Endodermal cell (in vitro differentiated cells): ENCODE results near the gene TRAF3. TPM values are rescaled to one million over a fixed set of nuclear protein-coding genes. Genes with fewer than 3 reads are reported as not detected.

Source experiments
- DNase-seq: peaks from one replicate; pipeline ENCODE4 v3.0.0-alpha.2; 2017
- H3K27ac ChIP-seq: 2 replicates; pipeline ENCODE4 v1.5.1; 2013; ENCODE audit warnings: mild to moderate bottlenecking, low read depth, low read length, moderate library complexity
- H3K27me3 ChIP-seq: 2 replicates; pipeline ENCODE4 v1.6.1; 2013; ENCODE audit warnings: mild to moderate bottlenecking, low read length, moderate library complexity; ENCODE audit not compliant: insufficient read depth, control insufficient read depth, poor library complexity, severe bottlenecking
- H3K36me3 ChIP-seq: 2 replicates; pipeline ENCODE4 v1.7.0; 2013; ENCODE audit warnings: mild to moderate bottlenecking, low read length, moderate library complexity; ENCODE audit not compliant: control insufficient read depth, insufficient read depth
- H3K4me1 ChIP-seq: one replicate; pipeline ENCODE4 v1.7.0; 2013; ENCODE audit warnings: low read length; ENCODE audit not compliant: control insufficient read depth, insufficient read depth
- H3K4me3 ChIP-seq: 2 replicates; pipeline ENCODE4 v1.5.1; 2013; ENCODE audit warnings: mild to moderate bottlenecking, low read length, moderate library complexity
- H3K9ac ChIP-seq: 2 replicates; pipeline ENCODE4 v1.6.1; 2013; ENCODE audit warnings: mild to moderate bottlenecking, low read length, moderate library complexity; ENCODE audit not compliant: poor library complexity, severe bottlenecking; ENCODE audit errors: extremely low read depth
- H3K9me3 ChIP-seq: 2 replicates; pipeline ENCODE4 v1.6.1; 2013; ENCODE audit warnings: mild to moderate bottlenecking, low read length, moderate library complexity; ENCODE audit not compliant: control insufficient read depth
- H3K27ac Mint-ChIP-seq: 2 replicates; pipeline ENCODE4 v1.8.0; 2020; ENCODE audit warnings: mixed read lengths
- H3K27me3 Mint-ChIP-seq: 2 replicates; pipeline ENCODE4 v1.8.0; 2021; ENCODE audit warnings: mild to moderate bottlenecking, mixed read lengths; ENCODE audit not compliant: insufficient read depth
- H3K36me3 Mint-ChIP-seq: 2 replicates; pipeline ENCODE4 v1.8.0; 2020; ENCODE audit warnings: low read depth, mixed read lengths
- H3K4me1 Mint-ChIP-seq: 2 replicates; pipeline ENCODE4 v1.8.0; 2020; ENCODE audit warnings: mixed read lengths
- H3K4me3 Mint-ChIP-seq: 2 replicates; pipeline ENCODE4 v1.8.0; 2020; ENCODE audit warnings: mild to moderate bottlenecking, moderate library complexity, mixed read lengths
- H3K9me3 Mint-ChIP-seq: 2 replicates; pipeline ENCODE4 v1.8.0; 2020; ENCODE audit warnings: mild to moderate bottlenecking, mixed read lengths
- WGBS, 2 experiments: methylation state at CpG; one replicate each; pipeline versions ENCODE4 v1.1.5 to v1.1.7; 2013; ENCODE audit warnings: missing lambda C conversion rate in 2 of 2, mixed read lengths in 1 of 2; ENCODE audit not compliant: insufficient coverage in 1 of 2, insufficient read length in 1 of 2; 5-methylcytosine and 5-hydroxymethylcytosine counted together
- total RNA-seq, 2 donors: library from RNA; stranded (reverse); fragmentation: NEBNext Ultra II Directional in 1 of 2; extraction: Animal tissue kit (Norgen Biotek cat#: 25700) in 1 of 2; gene quantifications; 2 replicates in 1 of 2; 3 replicates in 1 of 2; pipeline ENCODE4 v1.2.1, GENCODE V29; 2021
- TF ChIP-seq, protein P1 (sequence below): fragments of 200-600 bp; sonication (generic); conservative IDR thresholded peaks from 2 replicates; pipeline ENCODE4 v1.5.0; 2021; ENCODE audit warnings: antibody characterized with exemption, mild to moderate bottlenecking

TRAF3 gene
- total RNA-seq, 2 donors from 2014 or later: 16.7 to 23.8 TPM

DNA sequence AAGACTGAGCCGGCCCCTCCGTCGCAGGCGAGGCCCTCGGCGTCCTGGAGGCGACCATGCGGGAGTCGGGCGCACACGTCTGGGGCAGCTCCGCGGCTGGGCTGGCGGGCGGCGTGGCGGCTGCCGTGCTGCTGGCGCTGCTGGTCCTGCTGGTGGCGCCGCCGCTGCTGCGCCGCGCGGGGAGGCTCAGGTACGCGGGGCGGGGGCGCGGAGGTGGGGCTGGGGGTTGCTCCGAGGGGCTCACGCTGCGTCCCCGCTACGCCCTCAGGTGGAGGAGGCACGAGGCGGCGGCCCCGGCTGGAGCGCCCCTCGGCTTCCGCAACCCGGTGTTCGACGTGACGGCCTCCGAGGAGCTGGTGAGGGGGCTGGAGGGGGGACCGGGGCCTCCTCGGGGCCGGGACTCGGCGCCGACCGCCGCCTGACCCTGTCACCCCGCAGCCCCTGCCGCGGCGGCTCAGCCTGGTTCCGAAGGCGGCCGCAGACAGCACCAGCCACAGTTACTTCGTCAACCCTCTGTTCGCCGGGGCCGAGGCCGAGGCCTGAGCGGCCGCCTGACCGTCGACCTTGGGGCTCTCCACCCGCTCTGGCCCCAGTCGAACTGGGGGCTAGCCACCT, 153.0 kb downstream of the TRAF3 start:
- Histone ChIP-seq H3K9me3 (no peaks in the 10 kb centered on the region), H3K27me3 (peaks cover 54% of the 10 kb centered on the region), H3K4me3 (no peak overlapping the region), H3K9ac (no peak overlapping the region), H3K27ac (no peak overlapping the region), H3K36me3 (peaks cover 6% of the 10 kb centered on the region), H3K4me1 (peaks cover 3% of the 10 kb centered on the region)
- peaks cover 40% of the 10 kb centered on the region for H3K27me3 Mint-ChIP-seq
- H3K9me3 Mint-ChIP-seq: no peaks in the 10 kb centered on the region
- peaks cover 25% of the 10 kb centered on the region for H3K36me3 Mint-ChIP-seq
- TF ChIP-seq, protein P1, sequence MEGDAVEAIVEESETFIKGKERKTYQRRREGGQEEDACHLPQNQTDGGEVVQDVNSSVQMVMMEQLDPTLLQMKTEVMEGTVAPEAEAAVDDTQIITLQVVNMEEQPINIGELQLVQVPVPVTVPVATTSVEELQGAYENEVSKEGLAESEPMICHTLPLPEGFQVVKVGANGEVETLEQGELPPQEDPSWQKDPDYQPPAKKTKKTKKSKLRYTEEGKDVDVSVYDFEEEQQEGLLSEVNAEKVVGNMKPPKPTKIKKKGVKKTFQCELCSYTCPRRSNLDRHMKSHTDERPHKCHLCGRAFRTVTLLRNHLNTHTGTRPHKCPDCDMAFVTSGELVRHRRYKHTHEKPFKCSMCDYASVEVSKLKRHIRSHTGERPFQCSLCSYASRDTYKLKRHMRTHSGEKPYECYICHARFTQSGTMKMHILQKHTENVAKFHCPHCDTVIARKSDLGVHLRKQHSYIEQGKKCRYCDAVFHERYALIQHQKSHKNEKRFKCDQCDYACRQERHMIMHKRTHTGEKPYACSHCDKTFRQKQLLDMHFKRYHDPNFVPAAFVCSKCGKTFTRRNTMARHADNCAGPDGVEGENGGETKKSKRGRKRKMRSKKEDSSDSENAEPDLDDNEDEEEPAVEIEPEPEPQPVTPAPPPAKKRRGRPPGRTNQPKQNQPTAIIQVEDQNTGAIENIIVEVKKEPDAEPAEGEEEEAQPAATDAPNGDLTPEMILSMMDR: peak; percentile 42
- WGBS, 2 experiments: 8 to 9% methylated on average over 26 to 73 of the region's 74 CpGs
- DNase-seq: peak; percentile 87
- no peak overlapping the region for H3K27ac Mint-ChIP-seq
- H3K4me3 Mint-ChIP-seq: no peak overlapping the region
- peaks cover 6% of the 10 kb centered on the region for H3K4me1 Mint-ChIP-seq

DNA sequence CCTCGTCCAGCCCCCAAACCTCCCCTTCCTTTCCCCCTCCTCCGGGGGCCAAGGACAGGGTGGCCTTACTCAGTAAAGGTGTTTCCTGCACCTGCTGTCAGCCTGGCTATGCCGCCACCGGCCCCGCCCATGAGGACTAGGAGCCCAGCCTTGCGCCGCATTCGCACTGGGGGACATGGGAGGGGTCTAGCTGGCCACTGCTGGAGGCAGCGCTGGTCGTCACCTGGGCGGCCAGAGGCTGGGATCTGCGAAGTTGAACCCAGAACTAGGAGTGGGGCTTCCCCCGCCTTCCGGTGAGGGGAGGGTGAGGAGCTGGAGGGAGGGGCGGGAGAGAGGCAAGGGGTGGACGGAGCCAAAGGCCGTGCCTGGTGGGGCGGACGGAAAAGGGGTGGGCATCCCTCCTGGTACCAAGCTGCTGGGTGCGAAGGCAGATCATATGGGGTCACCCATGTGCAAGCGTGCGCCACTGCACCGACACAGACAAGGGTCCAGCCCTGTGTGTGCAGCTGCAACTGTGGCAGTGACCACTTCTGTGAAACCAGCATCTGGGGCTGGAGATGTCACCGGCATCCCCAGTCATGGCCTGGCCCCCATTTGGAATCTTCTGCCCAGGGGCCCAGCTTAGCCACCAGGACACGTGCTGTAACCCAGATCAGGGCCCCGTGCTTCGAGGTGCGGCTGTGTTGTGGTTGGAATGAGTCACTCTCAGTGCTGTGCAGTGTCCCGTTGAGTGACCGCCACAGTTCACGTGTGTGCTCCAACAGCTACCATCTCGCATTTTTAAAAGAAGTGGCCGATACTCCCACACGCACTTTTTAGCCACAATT, 153.7 kb downstream of the TRAF3 start:
- peak; percentile 82 for DNase-seq
- no peaks in the 10 kb centered on the region for H3K9me3 Mint-ChIP-seq
- Histone ChIP-seq H3K9me3 (no peaks in the 10 kb centered on the region), H3K9ac (no peak overlapping the region), H3K27ac (no peak overlapping the region), H3K4me1 (peaks cover 3% of the 10 kb centered on the region), H3K27me3 (peaks cover 52% of the 10 kb centered on the region), H3K4me3 (no peak overlapping the region), H3K36me3 (peaks cover 7% of the 10 kb centered on the region)
- TF ChIP-seq, protein P1: no peak
- no peak overlapping the region for H3K27ac Mint-ChIP-seq
- peaks cover 32% of the 10 kb centered on the region for H3K36me3 Mint-ChIP-seq
- H3K4me1 Mint-ChIP-seq: peaks cover 4% of the 10 kb centered on the region
- WGBS, 2 experiments: 74 to 90% methylated on average over 19 to 34 of the region's 34 CpGs
- no peak overlapping the region for H3K4me3 Mint-ChIP-seq
- peaks cover 40% of the 10 kb centered on the region for H3K27me3 Mint-ChIP-seq

DNA sequence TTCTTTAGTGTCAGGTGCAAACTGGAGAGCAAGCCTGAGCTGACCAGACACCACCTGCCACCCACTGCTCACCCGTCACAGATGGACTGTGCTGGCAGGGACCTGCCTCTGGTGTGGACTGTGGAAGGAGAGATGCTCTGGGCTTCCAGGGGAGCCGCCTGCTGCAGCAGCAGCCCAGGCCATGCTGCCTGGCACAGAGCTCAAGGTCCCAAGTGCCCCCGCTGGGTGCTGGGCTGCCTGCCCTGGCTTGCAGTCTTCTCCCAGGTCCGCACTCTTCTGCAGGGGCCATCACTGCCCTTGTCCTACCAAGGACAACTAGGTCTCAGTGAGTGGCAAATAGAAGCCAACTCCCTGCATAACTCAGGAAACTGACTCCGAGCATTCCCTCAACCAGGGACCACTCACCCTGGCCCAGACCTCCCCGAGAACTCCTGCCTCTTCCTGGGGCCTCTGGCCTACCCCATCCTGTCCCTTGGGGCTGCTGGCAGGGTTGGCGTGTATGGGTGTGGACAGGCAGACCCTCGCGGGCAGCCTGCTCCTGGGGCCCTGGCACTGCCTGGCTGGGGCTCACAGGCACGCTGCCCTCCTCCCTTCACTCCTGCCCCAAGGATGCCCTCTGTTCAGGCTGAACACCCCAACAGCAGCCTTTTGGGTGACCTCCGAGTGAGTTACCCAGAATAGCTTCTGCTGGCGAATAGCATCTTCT, 154.5 kb downstream of the TRAF3 start:
- H3K9me3 Mint-ChIP-seq: no peaks in the 10 kb centered on the region
- no peak overlapping the region for H3K27ac Mint-ChIP-seq
- peaks cover 36% of the 10 kb centered on the region for H3K36me3 Mint-ChIP-seq
- H3K4me1 ChIP-seq: peaks cover 3% of the 10 kb centered on the region
- no peak for DNase-seq
- H3K4me3 Mint-ChIP-seq: no peak overlapping the region
- TF ChIP-seq, protein P1: no peak
- no peaks in the 10 kb centered on the region for H3K4me1 Mint-ChIP-seq
- peaks cover 44% of the 10 kb centered on the region for H3K27me3 ChIP-seq
- H3K9me3 ChIP-seq: no peaks in the 10 kb centered on the region
- H3K36me3 ChIP-seq: peaks cover 13% of the 10 kb centered on the region
- H3K4me3 ChIP-seq: no peak overlapping the region
- peaks cover 40% of the 10 kb centered on the region for H3K27me3 Mint-ChIP-seq
- 92 to 100% methylated on average over 3 to 12 of the region's 12 CpGs for WGBS, 2 experiments
- H3K9ac ChIP-seq: no peak overlapping the region
- no peak overlapping the region for H3K27ac ChIP-seq
